Mucosa of descending colon (tissue), 3 donors: Measurements from ENCODE around the gene SPINK4. TPM values are rescaled to one million over a fixed set of nuclear protein-coding genes. Genes with fewer than 3 reads are reported as not detected.

Experiments
- ATAC-seq: fragments of 200-7000 bp; cut with Tn5 transposase; one replicate; pipeline ENCODE4 v1.9.1; 2020; ENCODE audit warnings: mild to moderate bottlenecking, moderate library complexity
- DNase-seq, 3 donors: peaks; one replicate each; pipeline ENCODE4 v3.0.0-alpha.2; 2020
- H3K36me3 ChIP-seq: fragments of 200-600 bp; one replicate; pipeline ENCODE4 v1.8.0; 2021; ENCODE audit warnings: low read depth, mild to moderate bottlenecking
- H3K4me1 ChIP-seq: fragments of 200-600 bp; one replicate; pipeline ENCODE4 v1.8.0; 2021; ENCODE audit warnings: low read depth, mild to moderate bottlenecking
- H3K4me3 ChIP-seq: fragments of 200-600 bp; one replicate; pipeline ENCODE4 v1.8.0; 2021; ENCODE audit warnings: mild to moderate bottlenecking
- H3K9me3 ChIP-seq: fragments of 200-600 bp; one replicate; pipeline ENCODE4 v1.8.0; 2021; ENCODE audit warnings: mild to moderate bottlenecking
- intact Hi-C, 2 donors: fragments of 100-400 bp; cut with DNase I in 1 of 2; cut with micrococcal nuclease in 1 of 2; formaldehyde crosslinking; loops; one replicate each; pipeline versions ENCODE4 v1.11.0 to v1.11.1; 2022; cut with DNase I, micrococcal nuclease
- total RNA-seq, 3 donors: library from RNA; stranded (reverse); fragmentation: NEBNext Ultra II Directional in 2 of 3; extraction: Animal tissue kit (Norgen Biotek cat#: 25700) in 2 of 3; gene quantifications; one replicate each; pipeline versions ENCODE4 v1.2.1 to v1.2.4, GENCODE V29; 2021 to 2023
- TF ChIP-seq, protein P1 (sequence below): fragments of 200-600 bp; IDR thresholded peaks from one replicate; pipeline ENCODE4 v1.8.0; 2022; ENCODE audit warnings: antibody characterized with exemption, mild to moderate bottlenecking
- donor health status: DM: no; HTN: no; CAD: no; lungs with moderate emphysema.
- donor health status: DM: no; HTN: no; CAD: no.
- donor health status: DM: no; HTN: yes; CAD: no.

The SPINK4 gene
- total RNA-seq, 3 donors from 2014 or later: 13.2 to 85.2 (median 33.3) TPM

DNA sequence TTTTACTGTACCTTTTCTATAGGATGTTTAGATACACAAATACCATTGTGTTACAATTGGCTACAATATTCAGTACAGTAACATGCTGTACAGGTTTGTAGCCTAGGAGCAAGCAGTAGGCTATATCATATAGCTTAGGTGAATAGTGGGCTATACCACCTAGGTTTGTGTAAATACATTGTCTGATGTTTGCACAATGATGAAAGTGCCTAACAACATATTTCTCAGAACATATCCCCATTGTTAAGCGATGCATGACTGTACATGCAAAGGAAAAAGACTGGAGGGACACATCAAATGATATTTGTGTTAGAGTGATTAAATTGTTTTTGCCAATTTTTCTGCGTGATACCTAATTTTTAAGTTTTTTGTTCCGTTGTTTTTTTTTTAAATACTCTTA is 30.2 kb downstream of the SPINK4 start:
- TF ChIP-seq, protein P1, sequence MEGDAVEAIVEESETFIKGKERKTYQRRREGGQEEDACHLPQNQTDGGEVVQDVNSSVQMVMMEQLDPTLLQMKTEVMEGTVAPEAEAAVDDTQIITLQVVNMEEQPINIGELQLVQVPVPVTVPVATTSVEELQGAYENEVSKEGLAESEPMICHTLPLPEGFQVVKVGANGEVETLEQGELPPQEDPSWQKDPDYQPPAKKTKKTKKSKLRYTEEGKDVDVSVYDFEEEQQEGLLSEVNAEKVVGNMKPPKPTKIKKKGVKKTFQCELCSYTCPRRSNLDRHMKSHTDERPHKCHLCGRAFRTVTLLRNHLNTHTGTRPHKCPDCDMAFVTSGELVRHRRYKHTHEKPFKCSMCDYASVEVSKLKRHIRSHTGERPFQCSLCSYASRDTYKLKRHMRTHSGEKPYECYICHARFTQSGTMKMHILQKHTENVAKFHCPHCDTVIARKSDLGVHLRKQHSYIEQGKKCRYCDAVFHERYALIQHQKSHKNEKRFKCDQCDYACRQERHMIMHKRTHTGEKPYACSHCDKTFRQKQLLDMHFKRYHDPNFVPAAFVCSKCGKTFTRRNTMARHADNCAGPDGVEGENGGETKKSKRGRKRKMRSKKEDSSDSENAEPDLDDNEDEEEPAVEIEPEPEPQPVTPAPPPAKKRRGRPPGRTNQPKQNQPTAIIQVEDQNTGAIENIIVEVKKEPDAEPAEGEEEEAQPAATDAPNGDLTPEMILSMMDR: no peak
- Histone ChIP-seq H3K9me3 (no peaks in the 10 kb centered on the region), H3K4me3 (no peak overlapping the region), H3K4me1 (peaks cover 19% of the 10 kb centered on the region), H3K36me3 (no peaks in the 10 kb centered on the region)
- no peak for DNase-seq
- ATAC-seq: no peak
- intact Hi-C loops: no loop called here

DNA sequence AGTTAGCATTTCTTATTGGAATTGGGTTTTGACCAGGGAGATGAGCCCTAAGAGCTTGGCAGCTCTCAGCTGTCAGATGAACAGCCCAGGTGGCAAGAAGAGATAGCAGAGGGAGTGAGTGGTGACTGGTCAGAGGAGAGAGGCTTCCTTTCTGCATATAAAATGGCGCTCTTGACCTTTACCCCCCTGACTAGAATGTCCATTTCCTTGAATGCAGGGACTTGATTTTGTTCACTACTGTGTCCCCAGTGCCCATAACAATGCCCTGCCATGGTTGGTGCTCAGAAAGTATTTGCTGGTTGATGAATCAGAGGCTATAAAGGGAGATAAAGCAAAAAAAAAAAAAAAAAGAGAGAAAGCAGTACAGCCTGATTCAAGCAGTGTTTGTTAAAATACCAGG is 32.1 kb downstream of the SPINK4 start:
- Histone ChIP-seq H3K4me1 (peaks cover 14% of the 10 kb centered on the region), H3K9me3 (no peaks in the 10 kb centered on the region), H3K36me3 (no peaks in the 10 kb centered on the region), H3K4me3 (no peak overlapping the region)
- TF ChIP-seq, protein P1: no peak
- intact Hi-C loops: no loop called here
- DNase-seq: peak in 1 of 3 donors; percentile 68
- peak; percentile 98 for ATAC-seq

DNA sequence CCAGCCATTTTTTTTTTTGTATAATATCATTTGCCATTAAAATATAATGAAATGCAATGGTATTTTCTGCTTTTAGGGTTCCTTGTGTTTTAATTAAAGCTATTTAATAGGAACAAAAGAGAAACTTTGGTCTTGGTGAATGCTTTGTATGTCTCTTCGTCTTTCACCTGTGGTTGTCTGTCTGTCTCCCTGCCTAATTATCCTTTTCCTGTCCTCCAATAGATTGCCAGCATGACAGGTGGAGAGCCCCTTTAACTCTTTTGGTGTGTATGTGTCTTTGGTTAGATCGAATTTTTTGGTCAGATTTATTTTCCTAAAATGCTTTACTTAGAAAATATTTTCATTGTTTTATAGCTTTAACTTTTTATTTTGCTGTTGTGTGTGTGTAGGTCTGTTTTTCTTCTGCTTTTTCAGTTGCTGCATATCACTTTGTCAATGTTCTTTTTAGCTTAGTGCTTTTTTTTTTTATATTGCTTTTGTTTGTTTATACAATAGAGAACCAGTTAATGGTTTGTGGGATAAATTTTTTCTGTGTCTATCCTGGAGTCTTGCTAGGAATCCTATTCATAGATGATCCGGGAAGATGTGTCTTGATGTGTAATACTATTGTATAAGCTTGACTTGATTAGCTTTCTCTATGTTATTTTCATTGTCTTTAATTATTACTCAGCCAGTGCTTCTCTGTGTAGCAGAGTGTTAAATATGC is 33.5 kb downstream of the SPINK4 start:
- intact Hi-C loops: no loop called here
- ATAC-seq: no peak
- H3K4me1 ChIP-seq: peaks cover 14% of the 10 kb centered on the region
- no peaks in the 10 kb centered on the region for H3K36me3 ChIP-seq
- H3K9me3 ChIP-seq: no peaks in the 10 kb centered on the region
- TF ChIP-seq, protein P1: no peak
- no peak overlapping the region for H3K4me3 ChIP-seq
- DNase-seq: no peak

DNA sequence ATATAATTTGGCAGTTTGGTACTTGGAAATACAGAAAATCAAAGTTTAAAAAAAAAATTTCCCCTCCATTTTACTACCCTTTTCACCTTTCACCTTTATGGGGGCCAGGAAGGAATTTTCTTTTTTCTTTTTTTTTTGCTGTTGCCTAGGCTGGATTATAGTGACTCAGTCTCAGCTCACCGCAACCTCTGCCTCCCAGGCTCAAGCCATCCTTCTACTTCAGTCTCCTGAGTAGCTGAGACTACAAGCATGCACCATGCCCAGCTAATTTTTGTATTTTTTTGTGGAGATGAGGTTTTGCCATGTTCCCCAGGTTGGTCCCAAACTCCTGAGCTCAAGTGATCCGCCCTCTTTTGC is 34.0 kb downstream of the SPINK4 start:
- H3K36me3 ChIP-seq: no peaks in the 10 kb centered on the region
- peaks cover 14% of the 10 kb centered on the region for H3K4me1 ChIP-seq
- no peaks in the 10 kb centered on the region for H3K9me3 ChIP-seq
- intact Hi-C loops: no loop called here
- H3K4me3 ChIP-seq: no peak overlapping the region
- no peak for DNase-seq
- ATAC-seq: no peak
- TF ChIP-seq, protein P1: no peak

DNA sequence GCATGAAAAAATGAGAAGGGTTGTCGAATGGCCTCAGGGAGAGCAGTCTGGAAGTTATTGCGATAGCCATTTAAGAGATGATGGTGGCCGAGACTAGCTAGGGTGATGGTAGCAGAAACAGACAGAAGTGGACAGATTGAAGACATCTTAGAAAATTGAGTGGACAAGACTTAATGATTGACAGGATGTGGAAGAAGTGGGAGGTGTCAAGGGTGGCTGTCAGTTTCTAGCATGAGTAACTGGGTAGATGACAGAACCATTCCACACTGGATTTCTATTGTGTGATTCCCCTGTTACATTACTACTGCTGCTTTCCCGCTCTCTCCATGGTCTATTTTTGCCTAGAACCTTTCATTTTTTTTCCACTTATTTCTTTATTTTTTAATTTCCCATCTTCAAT is 37.5 kb downstream of the SPINK4 start:
- Histone ChIP-seq H3K36me3 (no peaks in the 10 kb centered on the region), H3K4me1 (peaks cover 5% of the 10 kb centered on the region), H3K9me3 (no peaks in the 10 kb centered on the region), H3K4me3 (no peak overlapping the region)
- TF ChIP-seq, protein P1: no peak
- ATAC-seq: no peak
- intact Hi-C loops: no loop called here
- no peak for DNase-seq

DNA sequence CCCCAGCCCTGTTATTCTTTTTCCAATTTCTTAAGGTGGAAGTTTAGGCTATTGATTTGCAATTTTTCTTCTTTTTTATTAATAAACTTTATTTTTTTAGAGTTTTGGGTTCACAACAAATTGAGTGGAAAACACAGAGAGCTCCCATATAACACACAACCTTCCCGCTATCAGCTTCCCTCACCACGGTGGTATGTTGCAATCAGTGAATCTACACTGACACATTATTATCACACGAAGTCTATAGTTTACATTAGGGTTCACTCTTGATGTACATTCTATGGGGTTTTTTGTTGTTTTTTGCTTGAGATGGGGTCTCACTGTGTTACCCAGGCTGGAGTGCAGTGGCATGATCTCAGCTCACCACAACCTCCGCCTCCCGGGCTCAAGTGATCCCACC is 45.5 kb downstream of the SPINK4 start:
- Histone ChIP-seq H3K36me3 (no peaks in the 10 kb centered on the region), H3K4me3 (no peak overlapping the region), H3K4me1 (peaks cover 4% of the 10 kb centered on the region), H3K9me3 (no peaks in the 10 kb centered on the region)
- DNase-seq (no peak), ATAC-seq (no peak)
- TF ChIP-seq, protein P1: no peak
- intact Hi-C loops: no loop called here
